IMR-90 (cell line): ENCODE data around the gene NBPF3. TPM values are rescaled to one million over a fixed set of nuclear protein-coding genes. Genes with fewer than 3 reads are reported as not detected.
"Not testable (repeated sequence)": the region's sequence is repeated elsewhere in the genome, so short reads cannot be mapped to it uniquely, and the experiment has no call there.

Experiments
- ATAC-seq: fragments of 200-7000 bp; cut with Tn5 transposase; 2 replicates; pipeline ENCODE4 v1.9.1; 2020; ENCODE audit warnings: low read depth, mild to moderate bottlenecking, moderate library complexity
- BruUV-seq: library from RNA; stranded (reverse); fragments of 400-500 nt; replicated peaks from 2 replicates; lab custom pipeline; 2021; lab: Mats Ljungman, UMichigan
- CTCF ChIA-PET: fragments of 300-600 bp; formaldehyde crosslinking; extraction: SDS; loops from one replicate; lab custom pipeline; 2021; ENCODE audit warnings: antibody characterized with exemption; lab: Yijun Ruan, JAX
- POLR2A ChIA-PET: fragments of 300-600 bp; sonication (Branson Sonifier 250); formaldehyde crosslinking; loops from one replicate; lab custom pipeline; 2022; ENCODE audit warnings: antibody characterized with exemption; ENCODE audit not compliant: unreplicated experiment; lab: Charles Lee
- DNase-seq: peaks from one replicate; pipeline ENCODE4 v3.0.0; 2013
- H2AFZ ChIP-seq: replicated peaks from 2 replicates; pipeline ENCODE3; 2013; ENCODE audit warnings: low read length, mild to moderate bottlenecking; ENCODE audit not compliant: poor library complexity
- H2AK5ac ChIP-seq: 2 replicates; pipeline ENCODE4 v1.6.1; 2013; ENCODE audit warnings: low read depth, low read length, inconsistent platforms
- H2AK9ac ChIP-seq: replicated peaks from 2 replicates; pipeline ENCODE3; 2013; ENCODE audit warnings: mild to moderate bottlenecking, low read depth, low read length, moderate library complexity; ENCODE audit not compliant: poor library complexity
- H2BK120ac ChIP-seq: 2 replicates; pipeline ENCODE4 v1.6.1; 2013; ENCODE audit warnings: low read depth, low read length, inconsistent platforms
- H2BK15ac ChIP-seq: 3 replicates; pipeline ENCODE4 v1.6.1; 2013; ENCODE audit warnings: low read depth, low read length, inconsistent platforms
- H2BK20ac ChIP-seq: 2 replicates; pipeline ENCODE4 v1.6.1; 2013; ENCODE audit warnings: low read depth, mild to moderate bottlenecking, inconsistent platforms, low read length, moderate library complexity
- H2BK5ac ChIP-seq: 2 replicates; pipeline ENCODE4 v1.6.1; 2013; ENCODE audit warnings: mild to moderate bottlenecking, low read depth, low read length, inconsistent platforms; ENCODE audit not compliant: poor library complexity, severe bottlenecking
- H3K14ac ChIP-seq: replicated peaks from 2 replicates; pipeline ENCODE4 v1.6.1; 2013; ENCODE audit warnings: low read depth, low read length, inconsistent platforms
- H3K18ac ChIP-seq: 2 replicates; pipeline ENCODE4 v1.6.1; 2013; ENCODE audit warnings: low read depth, low read length, control low read depth
- H3K23ac ChIP-seq: 2 replicates; pipeline ENCODE4 v1.6.1; 2013; ENCODE audit warnings: low read depth, low read length, inconsistent platforms
- H3K27ac ChIP-seq: 2 replicates; pipeline ENCODE4 v1.5.1; 2013; ENCODE audit warnings: mild to moderate bottlenecking, control low read depth, low read length; ENCODE audit not compliant: insufficient read depth
- H3K27me3 ChIP-seq: 2 replicates; pipeline ENCODE4 v1.6.1; 2013; ENCODE audit warnings: low read length; ENCODE audit not compliant: control insufficient read depth, insufficient read depth
- H3K36me3 ChIP-seq: 2 replicates; pipeline ENCODE4 v1.6.1; 2013; ENCODE audit warnings: low read length, mixed read lengths; ENCODE audit not compliant: control insufficient read depth, insufficient read depth
- H3K4ac ChIP-seq: 2 replicates; pipeline ENCODE4 v1.6.1; 2013; ENCODE audit warnings: low read depth, low read length, inconsistent platforms
- H3K4me1 ChIP-seq: 2 replicates; pipeline ENCODE4 v1.6.1; 2013; ENCODE audit warnings: low read length, mixed read lengths; ENCODE audit not compliant: control insufficient read depth, insufficient read depth
- H3K4me2 ChIP-seq: 2 replicates; pipeline ENCODE4 v1.6.1; 2013; ENCODE audit warnings: low read depth, mild to moderate bottlenecking, control low read depth, low read length, moderate library complexity
- H3K4me3 ChIP-seq: 2 replicates; pipeline ENCODE4 v1.5.1; 2013; ENCODE audit warnings: low read depth, mild to moderate bottlenecking, control low read depth, low read length, moderate library complexity; ENCODE audit not compliant: insufficient read depth
- H3K56ac ChIP-seq: 2 replicates; pipeline ENCODE4 v1.6.1; 2013; ENCODE audit warnings: low read length, inconsistent platforms; ENCODE audit not compliant: insufficient read depth; ENCODE audit errors: extremely low read depth
- H3K79me1 ChIP-seq, 2 experiments: 2 replicates each; pipeline ENCODE4 v1.6.1; 2013; ENCODE audit warnings: low read length in 2 of 2, inconsistent platforms in 1 of 2, low read depth in 1 of 2
- H3K9ac ChIP-seq: 2 replicates; pipeline ENCODE4 v1.6.1; 2013; ENCODE audit warnings: low read depth, low read length, control low read depth
- H3K9me1 ChIP-seq: 2 replicates; pipeline ENCODE4 v1.6.1; 2013; ENCODE audit warnings: low read length, inconsistent platforms; ENCODE audit not compliant: insufficient read depth
- H3K9me3 ChIP-seq: 2 replicates; pipeline ENCODE4 v1.6.1; 2013; ENCODE audit warnings: low read length; ENCODE audit not compliant: control insufficient read depth, insufficient read depth
- H4K20me1 ChIP-seq: 2 replicates; pipeline ENCODE4 v1.6.1; 2013; ENCODE audit warnings: low read length, inconsistent platforms; ENCODE audit not compliant: insufficient read depth
- H4K5ac ChIP-seq: 2 replicates; pipeline ENCODE4 v1.6.1; 2013; ENCODE audit warnings: mild to moderate bottlenecking, low read depth, low read length, control low read depth
- H4K8ac ChIP-seq, 2 experiments: 2 replicates each; pipeline ENCODE4 v1.6.1; 2013; ENCODE audit warnings: low read depth in 2 of 2, low read length in 2 of 2, control low read depth in 1 of 2, inconsistent platforms in 1 of 2
- H4K91ac ChIP-seq: 2 replicates; pipeline ENCODE4 v1.6.1; 2013; ENCODE audit warnings: low read depth, low read length, inconsistent platforms; ENCODE audit not compliant: insufficient read depth
- WGBS, 2 experiments: methylation state at CpG; one replicate each; pipeline versions ENCODE4 v1.1.5 to v1.1.7; 2013; ENCODE audit warnings: missing lambda C conversion rate in 2 of 2; ENCODE audit not compliant: insufficient read length in 1 of 2; ENCODE audit errors: extremely low coverage in 2 of 2; 5-methylcytosine and 5-hydroxymethylcytosine counted together
- dilution Hi-C: fragments of 300-500 bp; cut with HindIII; formaldehyde crosslinking; loops from one replicate; pipeline ENCODE4 v1.14.3; 2018; ENCODE audit warnings: low sequenced_read_pairs; ENCODE audit not compliant: unreplicated experiment
- in situ Hi-C: fragments of 300-500 bp; cut with MboI; formaldehyde crosslinking; loops from 3 replicates; pipeline ENCODE4 v1.14.3; 2019; ENCODE audit warnings: low sequenced_read_pairs, inconsistent platforms, mixed read lengths
- intact Hi-C: fragments of 100-400 bp; cut with micrococcal nuclease; formaldehyde crosslinking; loops from 2 replicates; pipeline ENCODE4 v1.10.0; 2022
- polyA plus RNA-seq, 3 experiments: library from polyadenylated mRNA; depleted of rRNA; stranded (reverse); fragments of >200 nt; gene quantifications; 2 replicates each; pipeline ENCODE4 v1.2.3, GENCODE V29; 2012; ENCODE audit warnings: low replicate concordance in 1 of 3
- total RNA-seq: library from RNA; depleted of rRNA; stranded (reverse); fragments of >200 nt; gene quantifications from 2 replicates; pipeline ENCODE4 v1.2.3, GENCODE V29; 2012

NBPF3 gene
- total and polyA plus RNA-seq, 2 of the 4 experiments (the other 2 are of a cell fraction), result 8.7 to 18.8 TPM

DNA sequence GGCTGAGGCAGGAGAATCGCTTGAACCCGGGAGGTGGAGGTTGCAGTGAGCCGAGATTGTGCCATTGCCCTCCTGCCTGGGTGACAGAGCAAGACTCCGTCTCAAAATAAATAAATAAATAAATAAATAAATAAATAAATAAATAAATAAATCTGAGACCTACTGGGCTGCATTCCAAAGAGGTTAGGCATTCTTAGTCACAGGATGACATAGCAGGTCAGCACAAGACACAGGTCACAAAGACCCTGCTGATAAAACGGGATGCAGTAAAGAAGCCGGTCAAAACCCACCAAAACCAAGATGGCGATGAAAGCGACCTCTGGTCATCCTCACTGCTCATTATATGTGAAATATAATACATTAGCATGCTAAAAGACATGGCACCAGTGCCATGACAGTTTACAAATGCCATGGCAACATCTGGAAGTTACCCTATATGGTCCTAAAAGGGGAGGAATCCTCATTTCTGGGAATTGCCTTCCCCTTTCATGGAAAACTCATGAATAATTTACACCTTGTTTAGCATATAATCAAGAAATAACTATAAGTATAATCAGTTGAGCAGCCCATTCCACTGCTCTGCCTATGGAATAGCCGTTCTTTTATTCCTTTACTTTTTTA is 38.1 kb upstream of the NBPF3 start:
- H2AFZ ChIP-seq, H3K23ac ChIP-seq, H4K91ac ChIP-seq, H4K20me1 ChIP-seq, H3K14ac ChIP-seq, H3K4ac ChIP-seq, CTCF ChIA-PET, intact Hi-C loops, BruUV-seq, H3K4me3 ChIP-seq, H4K5ac ChIP-seq, H3K56ac ChIP-seq, H3K9me1 ChIP-seq, H4K8ac ChIP-seq, dilution Hi-C loops, H3K9me3 ChIP-seq, H2BK20ac ChIP-seq, H3K79me1 ChIP-seq, H2BK15ac ChIP-seq, in situ Hi-C loops, H3K4me2 ChIP-seq, H3K27ac ChIP-seq, H2AK5ac ChIP-seq, H2AK9ac ChIP-seq, DNase-seq, ATAC-seq, H3K9ac ChIP-seq, H3K4me1 ChIP-seq, H3K18ac ChIP-seq, POLR2A ChIA-PET, H3K36me3 ChIP-seq, H2BK120ac ChIP-seq, H2BK5ac ChIP-seq: not testable (repeated sequence)
- H3K27me3 ChIP-seq, result peaks cover 31% of the 10 kb centered on the region
- no CpG with 5 or more reads among the region's 9 CpGs for WGBS, 2 experiments
